Measurements from ENCODE around the gene HOXB2.
"Not testable (repeated sequence)": the region's sequence is repeated elsewhere in the genome, so short reads cannot be mapped to it uniquely, and the experiment has no call there.

The HOXB2 gene

DNA sequence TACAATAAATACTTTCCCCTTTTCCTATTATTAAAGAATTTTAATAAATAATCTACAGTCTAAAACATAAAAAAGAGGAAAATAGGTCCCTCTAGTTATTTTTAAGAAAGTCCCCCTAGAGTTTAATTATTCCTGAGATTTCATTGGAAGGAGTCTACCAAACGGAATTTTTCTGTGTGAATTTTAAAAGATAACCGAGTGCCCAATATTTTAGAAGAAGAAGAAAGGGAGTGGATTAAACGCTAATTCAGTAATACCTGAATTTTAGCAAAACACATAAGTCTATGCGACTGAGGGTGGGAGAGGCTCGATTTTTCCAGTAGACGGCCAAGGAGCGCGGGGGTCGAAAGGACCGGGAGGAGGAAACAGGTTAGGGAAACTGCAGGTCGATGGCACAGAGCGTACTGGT is 2.2 kb downstream of the HOXB2 start:
- TF ChIP-seq, protein P1, sequence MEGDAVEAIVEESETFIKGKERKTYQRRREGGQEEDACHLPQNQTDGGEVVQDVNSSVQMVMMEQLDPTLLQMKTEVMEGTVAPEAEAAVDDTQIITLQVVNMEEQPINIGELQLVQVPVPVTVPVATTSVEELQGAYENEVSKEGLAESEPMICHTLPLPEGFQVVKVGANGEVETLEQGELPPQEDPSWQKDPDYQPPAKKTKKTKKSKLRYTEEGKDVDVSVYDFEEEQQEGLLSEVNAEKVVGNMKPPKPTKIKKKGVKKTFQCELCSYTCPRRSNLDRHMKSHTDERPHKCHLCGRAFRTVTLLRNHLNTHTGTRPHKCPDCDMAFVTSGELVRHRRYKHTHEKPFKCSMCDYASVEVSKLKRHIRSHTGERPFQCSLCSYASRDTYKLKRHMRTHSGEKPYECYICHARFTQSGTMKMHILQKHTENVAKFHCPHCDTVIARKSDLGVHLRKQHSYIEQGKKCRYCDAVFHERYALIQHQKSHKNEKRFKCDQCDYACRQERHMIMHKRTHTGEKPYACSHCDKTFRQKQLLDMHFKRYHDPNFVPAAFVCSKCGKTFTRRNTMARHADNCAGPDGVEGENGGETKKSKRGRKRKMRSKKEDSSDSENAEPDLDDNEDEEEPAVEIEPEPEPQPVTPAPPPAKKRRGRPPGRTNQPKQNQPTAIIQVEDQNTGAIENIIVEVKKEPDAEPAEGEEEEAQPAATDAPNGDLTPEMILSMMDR (IDR thresholded peaks at IDR 0.05; ENCODE audit: low read depth, low read length, missing control alignments) = no peak
- peak overlapping the region; percentile 55 for H3K4me3 ChIP-seq (ENCODE audit: low read depth, low read length)
- DNase-seq (ENCODE audit: low read depth) = no peak

DNA sequence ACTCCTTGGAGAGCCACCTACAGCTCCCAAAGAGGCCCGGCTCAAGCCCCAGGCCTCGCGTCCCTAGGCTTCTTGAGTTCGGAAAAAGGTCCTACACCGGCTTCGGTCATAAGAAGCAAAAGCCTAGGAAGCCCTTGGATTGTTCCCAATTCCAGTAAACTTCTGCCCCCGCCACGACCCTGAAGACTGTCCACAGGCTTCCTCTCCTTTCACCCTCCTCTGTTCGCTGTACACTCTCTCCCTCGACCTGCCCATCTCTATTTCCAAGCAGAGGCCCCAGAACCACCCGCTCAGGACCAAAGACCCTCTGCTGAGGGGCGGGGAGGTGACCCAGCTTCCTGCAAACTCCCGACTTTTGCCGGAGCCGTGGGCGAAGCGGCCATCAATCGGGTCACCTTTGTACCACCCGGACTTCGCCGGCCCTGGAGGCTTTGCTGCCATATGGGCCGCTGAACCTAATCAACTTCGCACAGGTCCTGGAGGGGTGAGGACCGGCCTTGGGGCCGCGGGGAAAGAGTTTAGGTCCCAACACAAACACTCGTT is 2.7 kb downstream of the HOXB2 start:
- H3K4me3 ChIP-seq (ENCODE audit: low read depth, low read length) = no peak overlapping the region

GRCh38 chr17:48541577-48542113 is 3.3 kb downstream of the HOXB2 start:
- no peak overlapping the region for H3K4me3 ChIP-seq (ENCODE audit: low read depth, low read length)
- TF ChIP-seq, protein P1 (IDR thresholded peaks at IDR 0.05; ENCODE audit: low read depth, low read length, missing control alignments) = no peak
- DNase-seq (ENCODE audit: low read depth) = no peak

More for the DNA sequence above, 2.7 kb downstream of the HOXB2 start:
- TF ChIP-seq, protein P1 (IDR thresholded peaks at IDR 0.05; ENCODE audit: low read depth, low read length, missing control alignments) = no peak
- no peak for DNase-seq (ENCODE audit: low read depth)

DNA sequence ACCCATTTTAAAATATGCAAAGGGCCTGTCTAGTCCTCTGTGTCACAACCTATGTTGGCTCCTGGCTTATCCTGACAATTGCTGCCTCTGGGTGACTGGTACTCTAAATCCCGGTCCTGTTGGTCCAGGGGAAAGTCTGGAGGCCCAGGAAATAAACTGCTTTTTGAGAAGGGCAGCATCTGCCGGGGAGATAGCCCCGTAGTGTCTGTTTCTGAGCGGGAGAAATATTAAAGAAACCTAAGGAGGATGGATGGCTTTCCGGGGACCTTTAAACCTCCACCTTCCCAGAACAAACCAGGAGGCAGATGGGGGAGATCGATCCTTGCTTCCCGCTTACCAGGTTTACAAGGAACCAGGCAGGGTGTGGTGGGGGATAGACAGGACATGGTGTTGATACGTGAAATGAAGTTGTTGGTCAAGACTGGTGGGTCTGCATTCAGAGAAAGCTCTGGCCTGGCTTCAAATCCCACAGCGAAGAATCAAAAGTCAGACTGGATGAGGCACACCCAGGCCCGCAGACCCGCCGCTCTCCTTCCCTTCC is 3.8 kb downstream of the HOXB2 start:
- no peak overlapping the region for H3K4me3 ChIP-seq (ENCODE audit: low read depth, low read length)
- TF ChIP-seq, protein P1 (IDR thresholded peaks at IDR 0.05; ENCODE audit: low read depth, low read length, missing control alignments) = no peak

DNA sequence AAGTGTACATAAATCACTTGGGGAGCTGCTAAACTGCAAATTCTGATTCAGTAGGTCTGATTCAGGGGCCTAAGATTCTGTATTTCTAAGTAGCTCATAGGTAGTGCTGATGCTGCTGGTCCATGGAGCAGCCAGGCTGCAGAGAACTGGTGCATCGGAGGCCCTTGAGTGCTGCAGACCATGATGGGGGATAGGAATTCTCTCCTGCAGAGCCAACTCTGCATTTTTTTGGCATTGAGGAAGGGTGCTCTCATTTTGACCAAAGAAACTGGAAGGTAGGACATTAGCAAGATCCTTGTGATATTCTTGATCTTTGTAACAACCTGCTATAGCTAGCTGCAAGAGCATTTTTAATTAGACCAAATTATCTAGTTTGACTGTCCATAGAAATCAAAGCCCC is 4.7 kb downstream of the HOXB2 start:
- DNase-seq (ENCODE audit: low read depth) = no peak
- H3K4me3 ChIP-seq (ENCODE audit: low read depth, low read length) = no peak overlapping the region
- TF ChIP-seq, protein P1 (IDR thresholded peaks at IDR 0.05; ENCODE audit: low read depth, low read length, missing control alignments) = no peak

More for the DNA sequence above, 3.8 kb downstream of the HOXB2 start:
- DNase-seq (ENCODE audit: low read depth) = no peak

- TF ChIP-seq, protein P1 (IDR thresholded peaks at IDR 0.05; ENCODE audit: low read depth, low read length, missing control alignments) = no peak
- no peak for DNase-seq (ENCODE audit: low read depth)
- H3K4me3 ChIP-seq (ENCODE audit: low read depth, low read length) = no peak overlapping the region
Measured at GRCh38 chr17:48539177-48539576, 5.7 kb downstream of the HOXB2 start.

- TF ChIP-seq, protein P1 (IDR thresholded peaks at IDR 0.05; ENCODE audit: low read depth, low read length, missing control alignments) = no peak
- no peak overlapping the region for H3K4me3 ChIP-seq (ENCODE audit: low read depth, low read length)
- DNase-seq (ENCODE audit: low read depth) = no peak
Measured at GRCh38 chr17:48537316-48537715, 7.6 kb downstream of the HOXB2 start.

- not testable (repeated sequence) for DNase-seq (ENCODE audit: low read depth); H3K4me3 ChIP-seq (ENCODE audit: low read depth, low read length)
Measured at GRCh38 chr17:48535793-48536559, 8.9 kb downstream of the HOXB2 start.

Measured in GM12864 (cell line).